ENCODE results near the gene CBX3.
"Not testable (repeated sequence)": the region's sequence is repeated elsewhere in the genome, so short reads cannot be mapped to it uniquely, and the experiment has no call there.

Gene CBX3

DNA sequence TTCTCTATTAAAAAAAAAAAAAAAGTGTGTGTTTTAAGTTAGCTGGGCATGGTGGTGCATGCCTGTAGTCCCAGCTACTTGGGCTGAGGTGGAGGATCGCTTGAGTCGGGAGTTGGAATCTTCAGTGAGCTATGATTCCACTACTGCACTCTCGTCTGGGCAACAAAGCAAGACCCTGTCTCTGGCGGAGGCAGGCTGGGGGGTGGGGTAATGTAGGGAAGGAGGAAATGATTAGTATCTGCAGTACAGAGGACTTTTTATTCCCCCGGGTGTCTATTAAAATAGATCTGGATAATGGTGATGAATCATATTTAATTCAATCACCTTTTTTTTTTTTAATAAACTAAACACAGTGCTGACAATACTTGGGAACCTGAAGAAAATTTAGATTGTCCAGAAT, 6.5 kb downstream of the CBX3 start:
- DNase-seq = no peak

GRCh38 chr7:26212921-26213718, 11.6 kb downstream of the CBX3 start:
- DNase-seq = no peak

GRCh38 chr7:26213807-26214515, 12.4 kb downstream of the CBX3 start:
- no peak for DNase-seq

DNA sequence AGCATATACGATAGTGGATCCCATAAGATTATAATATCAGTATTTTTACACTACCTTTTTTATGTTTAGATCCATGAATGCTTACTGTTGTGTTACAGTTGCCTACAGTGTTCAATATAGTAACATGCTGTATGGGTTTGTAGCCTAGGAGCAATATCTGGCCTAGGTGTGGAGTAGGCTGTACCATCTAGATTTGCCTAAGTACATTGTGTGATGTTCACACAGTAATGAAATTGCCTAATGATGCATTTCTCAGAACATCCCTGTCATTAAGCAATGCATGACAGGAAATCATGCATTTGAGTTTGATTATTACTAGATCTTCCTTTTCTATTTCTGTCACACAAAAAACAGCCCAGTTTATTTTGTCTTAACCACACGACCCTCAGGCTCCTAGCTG, 14.5 kb downstream of the CBX3 start:
- no peak for DNase-seq

GRCh38 chr7:26224359-26224758, 22.8 kb downstream of the CBX3 start:
- DNase-seq = no peak

GRCh38 chr7:26227987-26228386, 26.4 kb downstream of the CBX3 start:
- DNase-seq = no peak

DNA sequence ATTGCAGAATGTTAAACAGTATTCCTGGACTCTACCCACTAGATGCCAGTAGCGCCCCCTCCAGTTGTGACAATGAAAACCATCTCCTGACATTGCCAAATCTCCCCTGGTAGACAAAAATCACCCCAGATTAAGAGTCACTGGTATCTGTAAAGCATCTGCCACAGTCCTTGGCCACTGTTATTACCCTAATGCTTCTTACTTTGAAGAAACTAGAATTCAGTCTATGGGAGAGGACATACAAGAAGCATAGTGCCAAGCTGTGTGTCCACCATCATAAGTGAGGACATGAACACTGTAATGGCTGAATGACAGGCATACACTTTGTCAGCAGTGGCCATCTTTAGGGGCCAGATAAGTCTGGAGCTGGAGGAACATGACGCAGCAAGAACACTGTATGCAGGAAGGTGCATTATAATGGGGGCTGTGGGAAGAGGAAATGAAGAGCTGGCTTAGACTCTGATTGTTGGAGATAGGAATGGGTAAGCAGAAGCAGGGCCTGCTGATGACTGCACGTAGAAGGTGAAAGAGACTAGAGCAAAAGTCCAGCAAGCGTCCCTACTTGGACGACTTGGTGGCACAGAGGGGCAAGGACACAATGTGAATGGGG, 32.5 kb downstream of the CBX3 start:
- DNase-seq = no peak

DNA sequence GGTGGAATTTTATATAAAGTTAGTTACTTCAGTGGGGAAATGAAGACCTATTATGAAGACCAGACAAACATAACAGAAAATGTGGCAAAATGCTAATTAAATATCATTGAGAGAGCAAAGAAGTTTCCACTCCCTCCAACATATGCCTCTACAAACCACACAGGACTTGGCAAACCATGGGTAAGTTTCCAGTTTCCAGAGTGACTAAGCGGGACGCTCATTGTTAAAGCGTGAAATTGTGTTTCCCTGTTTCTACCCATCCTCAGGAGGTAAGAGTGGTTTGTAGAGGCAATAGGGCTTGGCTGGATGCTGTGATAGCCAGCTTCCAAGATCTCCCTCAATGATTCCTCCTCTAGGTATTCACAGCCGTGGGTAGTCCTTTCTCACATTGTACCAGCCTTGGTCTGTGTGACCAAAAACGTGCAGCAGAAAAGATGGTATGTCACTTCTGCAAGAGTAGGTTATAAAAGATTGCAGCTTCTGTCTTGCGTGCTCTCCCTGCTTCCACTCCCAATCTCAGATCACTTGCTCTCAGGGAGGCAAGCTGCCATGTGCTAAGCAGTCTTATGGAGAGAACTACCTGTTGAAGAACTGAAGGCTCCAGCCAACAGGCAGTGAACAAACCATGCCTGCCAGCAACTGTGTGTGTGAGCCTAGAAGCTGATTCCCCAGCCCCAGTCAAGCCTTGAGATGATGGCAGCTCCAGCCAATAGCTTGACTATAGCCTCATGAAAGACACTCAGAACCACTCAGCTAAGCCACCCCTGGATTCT, 35.7 kb downstream of the CBX3 start:
- no peak for DNase-seq

DNA sequence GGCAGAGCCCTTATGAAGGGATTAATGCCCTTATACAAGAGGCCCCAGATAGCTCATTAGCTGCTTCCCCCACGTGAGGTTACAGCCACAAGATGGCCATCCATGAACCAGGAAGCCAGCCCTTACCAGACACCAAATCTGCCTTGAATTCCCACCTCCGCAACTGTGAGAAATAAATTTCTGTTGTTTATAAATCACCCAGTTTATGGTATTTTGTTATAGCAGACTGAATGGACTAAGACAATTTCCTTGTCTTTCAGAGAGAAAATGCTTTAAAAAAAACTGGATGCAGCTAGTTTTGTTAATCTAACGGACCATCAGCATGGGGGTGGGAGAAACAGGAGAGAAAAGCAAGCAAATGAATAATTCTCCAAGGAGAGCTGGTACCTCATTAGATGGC, 36.5 kb downstream of the CBX3 start:
- DNase-seq = no peak

DNA sequence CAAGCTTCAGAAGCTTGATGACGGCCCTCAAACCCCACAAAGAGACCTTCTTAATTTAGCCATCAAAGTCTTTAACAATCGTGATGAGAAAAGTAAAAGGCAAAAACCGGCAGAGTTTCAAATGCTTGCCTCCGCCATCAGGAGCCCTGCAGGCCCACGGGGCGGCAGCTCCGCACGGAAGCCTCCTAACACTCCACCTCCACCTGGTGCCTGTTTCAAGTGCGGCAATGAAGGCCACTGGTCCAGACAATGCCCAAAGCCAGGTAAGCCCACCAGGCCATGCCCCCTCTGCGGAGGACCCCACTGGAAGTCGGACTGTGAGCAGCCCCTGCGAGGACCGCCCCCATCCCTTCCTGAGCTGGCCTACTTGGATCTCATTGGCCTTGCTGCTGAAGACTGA, 43.6 kb downstream of the CBX3 start:
- DNase-seq = no peak

GRCh38 chr7:26250239-26250638, 48.7 kb downstream of the CBX3 start:
- no peak for DNase-seq

- DNase-seq = not testable (repeated sequence)
Observed at GRCh38 chr7:26261866-26262265, 60.3 kb downstream of the CBX3 start.

Data from CD4-positive, alpha-beta T cell treated with Interleukin-12 subunit alpha and Interleukin-12 subunit beta, for 1 hour (primary cell).